ENCODE data around the gene PATE3.

Gene PATE3

GRCh38 chr11:125787827-125788226 is at the start of gene PATE3:
PATE3 (plus strand) TSS chr11:125788127; CDS start chr11:125788152, 25 bp downstream.
- DNase-seq, result no peak

- no peak for DNase-seq
Observed at GRCh38 chr11:125740617-125741016, 47.3 kb upstream of the PATE3 start.

GRCh38 chr11:125743681-125744080 is 44.2 kb upstream of the PATE3 start:
- no peak for DNase-seq

GRCh38 chr11:125745979-125746378 is 41.9 kb upstream of the PATE3 start, which contains the start of gene PATE1:
PATE1 (plus strand) TSS chr11:125746279; CDS start chr11:125746305, 26 bp downstream.
- no peak for DNase-seq

GRCh38 chr11:125750629-125751028 is 37.3 kb upstream of the PATE3 start:
- no peak for DNase-seq

GRCh38 chr11:125756050-125756449 is 31.9 kb upstream of the PATE3 start:
- DNase-seq, result no peak

- DNase-seq, result no peak
Observed at GRCh38 chr11:125762445-125762844, 25.5 kb upstream of the PATE3 start.

GRCh38 chr11:125763483-125763882 is 24.4 kb upstream of the PATE3 start:
- no peak for DNase-seq

- DNase-seq, result no peak
Observed at GRCh38 chr11:125766251-125766650, 21.7 kb upstream of the PATE3 start.

- DNase-seq, result no peak
Observed at GRCh38 chr11:125768336-125769046, 19.4 kb upstream of the PATE3 start.

- DNase-seq, result no peak
Observed at GRCh38 chr11:125770583-125770982, 17.3 kb upstream of the PATE3 start.

- no peak for DNase-seq
Observed at GRCh38 chr11:125772834-125773505, 15.0 kb upstream of the PATE3 start.

- DNase-seq, result no peak
Observed at GRCh38 chr11:125773516-125773915, 14.4 kb upstream of the PATE3 start.

GRCh38 chr11:125777309-125777708 is 10.6 kb upstream of the PATE3 start:
- no peak for DNase-seq

GRCh38 chr11:125778728-125779127 is 9.2 kb upstream of the PATE3 start, which contains the start of gene PATE2:
PATE2 (minus strand) TSS chr11:125778828; CDS start chr11:125778773, 55 bp downstream.
- DNase-seq, result no peak

GRCh38 chr11:125784678-125785077 is 3.2 kb upstream of the PATE3 start:
- DNase-seq, result no peak

GRCh38 chr11:125790825-125791224 is 2.9 kb downstream of the PATE3 start:
- DNase-seq, result no peak

- no peak for DNase-seq
Observed at GRCh38 chr11:125797641-125798040, 9.7 kb downstream of the PATE3 start.

GRCh38 chr11:125799808-125800207 is 11.9 kb downstream of the PATE3 start:
- DNase-seq, result no peak

GRCh38 chr11:125802387-125802786 is 14.5 kb downstream of the PATE3 start:
- no peak for DNase-seq

- no peak for DNase-seq
Observed at GRCh38 chr11:125807909-125808308, 20.0 kb downstream of the PATE3 start.

- DNase-seq, result no peak
Observed at GRCh38 chr11:125833016-125833415, 45.1 kb downstream of the PATE3 start, which contains the start of gene PATE4. PATE4 (plus strand) TSS chr11:125833316; CDS start chr11:125833360, 44 bp downstream.

- DNase-seq, result no peak
Observed at GRCh38 chr11:125835748-125836147, 47.8 kb downstream of the PATE3 start.
